ENCODE data around the gene SLC6A9. TPM values are rescaled to one million over a fixed set of nuclear protein-coding genes. Genes with fewer than 3 reads are reported as not detected.

SLC6A9 gene
- total RNA-seq, 1 donor from 2014 or later: 22.8 TPM

GRCh38 chr1:43973981-43974442, 57.2 kb downstream of the SLC6A9 start:
- no peak for DNase-seq (ENCODE audit: low read depth, low spot score)
- Mint-ChIP-seq H3K9me3 (no peaks in the 10 kb centered on the region), H3K4me3 (peak overlapping the region; percentile 93), H3K36me3 (ENCODE audit: low read depth) (peaks cover 11% of the 10 kb centered on the region), H3K27me3 (ENCODE audit: low read depth) (no peaks in the 10 kb centered on the region), H3K4me1 (peaks cover 63% of the 10 kb centered on the region), H3K27ac (ENCODE audit: unreplicated experiment) (peak overlapping the region; percentile 93)
- TF ChIP-seq, protein P1, sequence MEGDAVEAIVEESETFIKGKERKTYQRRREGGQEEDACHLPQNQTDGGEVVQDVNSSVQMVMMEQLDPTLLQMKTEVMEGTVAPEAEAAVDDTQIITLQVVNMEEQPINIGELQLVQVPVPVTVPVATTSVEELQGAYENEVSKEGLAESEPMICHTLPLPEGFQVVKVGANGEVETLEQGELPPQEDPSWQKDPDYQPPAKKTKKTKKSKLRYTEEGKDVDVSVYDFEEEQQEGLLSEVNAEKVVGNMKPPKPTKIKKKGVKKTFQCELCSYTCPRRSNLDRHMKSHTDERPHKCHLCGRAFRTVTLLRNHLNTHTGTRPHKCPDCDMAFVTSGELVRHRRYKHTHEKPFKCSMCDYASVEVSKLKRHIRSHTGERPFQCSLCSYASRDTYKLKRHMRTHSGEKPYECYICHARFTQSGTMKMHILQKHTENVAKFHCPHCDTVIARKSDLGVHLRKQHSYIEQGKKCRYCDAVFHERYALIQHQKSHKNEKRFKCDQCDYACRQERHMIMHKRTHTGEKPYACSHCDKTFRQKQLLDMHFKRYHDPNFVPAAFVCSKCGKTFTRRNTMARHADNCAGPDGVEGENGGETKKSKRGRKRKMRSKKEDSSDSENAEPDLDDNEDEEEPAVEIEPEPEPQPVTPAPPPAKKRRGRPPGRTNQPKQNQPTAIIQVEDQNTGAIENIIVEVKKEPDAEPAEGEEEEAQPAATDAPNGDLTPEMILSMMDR (conservative IDR thresholded peaks at IDR 0.05): no peak

- no peaks in the 10 kb centered on the region for H3K36me3 Mint-ChIP-seq (ENCODE audit: low read depth)
- TF ChIP-seq, protein P1 (conservative IDR thresholded peaks at IDR 0.05): no peak
- no peak for DNase-seq (ENCODE audit: low read depth, low spot score)
- no peaks in the 10 kb centered on the region for H3K9me3 Mint-ChIP-seq
- H3K4me3 Mint-ChIP-seq: peak overlapping the region; percentile 98
- H3K27ac Mint-ChIP-seq (ENCODE audit: unreplicated experiment): no peak overlapping the region
- no peaks in the 10 kb centered on the region for H3K27me3 Mint-ChIP-seq (ENCODE audit: low read depth)
- peaks cover 39% of the 10 kb centered on the region for H3K4me1 Mint-ChIP-seq
Measured at GRCh38 chr1:43971336-43971980, 59.8 kb downstream of the SLC6A9 start.

- no peaks in the 10 kb centered on the region for H3K9me3 Mint-ChIP-seq
Measured at GRCh38 chr1:43970911-43971310, 60.4 kb downstream of the SLC6A9 start.

GRCh38 chr1:43970502-43970901, 60.8 kb downstream of the SLC6A9 start:
- peak overlapping the region; percentile 98 for H3K4me3 Mint-ChIP-seq
- H3K9me3 Mint-ChIP-seq: no peaks in the 10 kb centered on the region
- peak overlapping the region; percentile 94 for H3K27ac Mint-ChIP-seq (ENCODE audit: unreplicated experiment)
- no peak for DNase-seq (ENCODE audit: low read depth, low spot score)
- no peaks in the 10 kb centered on the region for H3K27me3 Mint-ChIP-seq (ENCODE audit: low read depth)
- no peaks in the 10 kb centered on the region for H3K36me3 Mint-ChIP-seq (ENCODE audit: low read depth)
- TF ChIP-seq, protein P1 (conservative IDR thresholded peaks at IDR 0.05): no peak
- H3K4me1 Mint-ChIP-seq: peaks cover 30% of the 10 kb centered on the region

More at GRCh38 chr1:43970911-43971310, 60.4 kb downstream of the SLC6A9 start:
- peaks cover 33% of the 10 kb centered on the region for H3K4me1 Mint-ChIP-seq
- H3K27ac Mint-ChIP-seq (ENCODE audit: unreplicated experiment): no peak overlapping the region
- no peaks in the 10 kb centered on the region for H3K36me3 Mint-ChIP-seq (ENCODE audit: low read depth)
- TF ChIP-seq, protein P1 (conservative IDR thresholded peaks at IDR 0.05): no peak
- DNase-seq (ENCODE audit: low read depth, low spot score): no peak
- no peaks in the 10 kb centered on the region for H3K27me3 Mint-ChIP-seq (ENCODE audit: low read depth)
- peak overlapping the region; percentile 98 for H3K4me3 Mint-ChIP-seq

DNA sequence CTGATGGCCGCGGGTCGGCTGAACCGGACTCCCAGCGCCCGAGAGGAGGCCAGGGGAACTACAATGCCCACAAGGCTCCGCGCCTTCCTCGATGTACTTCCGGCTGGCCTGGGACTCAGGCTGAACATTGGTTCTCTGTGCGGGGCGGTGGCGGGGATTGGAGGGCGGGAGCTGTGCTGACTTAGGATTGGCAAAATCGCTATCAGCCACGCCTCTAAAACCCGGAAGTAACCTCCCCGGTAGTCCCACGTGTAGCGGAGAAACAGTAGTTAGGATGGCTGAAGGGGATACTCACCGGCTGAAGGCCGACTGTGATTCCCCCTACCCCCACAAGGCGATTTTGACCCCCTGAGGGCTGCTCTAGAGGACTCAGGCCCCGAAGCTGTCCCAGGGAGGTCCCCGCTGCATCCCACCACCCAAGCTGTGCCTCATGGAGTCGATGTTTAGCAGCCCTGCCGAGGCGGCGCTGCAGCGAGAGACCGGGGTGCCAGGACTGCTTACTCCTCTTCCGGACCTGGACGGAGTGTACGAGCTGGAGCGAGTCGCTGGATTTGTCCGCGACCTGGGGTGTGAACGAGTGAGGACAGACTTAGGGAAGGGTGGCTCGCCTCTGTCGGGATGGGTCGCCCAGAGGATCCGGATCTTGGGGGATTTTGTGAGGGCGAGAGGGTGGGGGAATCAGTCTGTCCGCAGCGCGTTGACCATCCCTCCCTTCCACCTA, 61.4 kb downstream of the SLC6A9 start, which contains the start of gene DPH2:
TSS of gene DPH2 (plus strand) at position 265 of the 721 bp plus-strand sequence. CDS start at position 431, 166 bp downstream.
- H3K36me3 Mint-ChIP-seq (ENCODE audit: low read depth): no peaks in the 10 kb centered on the region
- H3K27me3 Mint-ChIP-seq (ENCODE audit: low read depth): no peaks in the 10 kb centered on the region
- H3K9me3 Mint-ChIP-seq: no peaks in the 10 kb centered on the region
- peaks cover 30% of the 10 kb centered on the region for H3K4me1 Mint-ChIP-seq
- H3K27ac Mint-ChIP-seq (ENCODE audit: unreplicated experiment): peak within 1 kb of the TSS; percentile 94
- peak; percentile 88 for DNase-seq (ENCODE audit: low read depth, low spot score)
- TF ChIP-seq, protein P1 (conservative IDR thresholded peaks at IDR 0.05): no peak
- peak within 1 kb of the TSS; percentile 98 for H3K4me3 Mint-ChIP-seq

Measured in neural crest cell (in vitro differentiated cells).